D341Med (cell line): ENCODE measurements around the gene NDUFA5.

ENCODE experiments used
- DNase-seq: peaks from one replicate; pipeline ENCODE4 v3.0.0; 2012; ENCODE audit warnings: low spot score

Gene NDUFA5

GRCh38 chr7:123502201-123502600 is 55.4 kb downstream of the NDUFA5 start:
- no peak for DNase-seq

GRCh38 chr7:123500878-123501489 is 56.6 kb downstream of the NDUFA5 start:
- no peak for DNase-seq

DNA sequence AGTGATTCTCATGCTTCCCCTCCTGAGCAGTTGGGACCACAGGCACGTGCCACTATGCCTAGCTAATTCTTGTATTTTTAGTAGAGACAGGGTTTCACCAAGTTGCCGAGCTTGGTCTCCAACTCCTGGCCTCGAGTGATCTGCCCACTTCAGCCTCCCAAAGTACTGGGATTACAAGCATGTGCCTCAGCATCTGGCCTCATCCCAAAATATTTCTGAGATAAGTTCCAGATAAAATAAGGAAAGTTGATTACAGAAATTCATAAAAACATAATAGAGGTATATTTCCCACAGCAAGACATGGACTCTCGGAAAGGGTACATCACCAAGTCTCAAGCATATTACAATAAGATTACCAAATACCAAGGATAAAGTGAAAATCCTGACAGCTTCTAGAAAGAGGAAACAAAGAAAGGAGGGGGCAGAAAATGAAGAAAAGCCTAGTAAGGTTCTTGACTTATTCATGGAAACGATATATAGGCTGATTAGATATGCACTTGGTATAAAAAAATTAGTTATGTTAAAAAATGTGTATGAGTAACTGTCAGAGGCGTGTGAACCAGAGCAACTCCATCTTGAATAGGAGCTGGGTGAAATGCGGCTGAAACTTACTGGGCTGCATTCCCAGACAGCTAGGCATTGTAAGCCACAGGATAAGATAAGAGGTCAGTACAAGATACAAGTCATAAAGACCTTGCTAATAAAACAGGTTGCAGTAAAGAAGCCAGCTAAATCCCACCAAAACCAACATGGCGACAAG is 58.2 kb downstream of the NDUFA5 start:
- no peak for DNase-seq

GRCh38 chr7:123498601-123499000 is 59.0 kb downstream of the NDUFA5 start:
- DNase-seq, result no peak

GRCh38 chr7:123498031-123498430 is 59.6 kb downstream of the NDUFA5 start:
- no peak for DNase-seq

- DNase-seq, result peak; percentile 31
Observed at GRCh38 chr7:123494193-123494796, 63.3 kb downstream of the NDUFA5 start.

- DNase-seq, result peak; percentile 22
Observed at GRCh38 chr7:123492485-123492884, 65.1 kb downstream of the NDUFA5 start.
